GM12801 (cell line): ENCODE results near the gene COL5A3.

Experiments
- CTCF ChIP-seq: IDR thresholded peaks from one replicate; pipeline ENCODE4 v1.5.1; 2011; ENCODE audit warnings: control low read depth; ENCODE audit not compliant: insufficient read length; ENCODE audit errors: extremely low read depth

The COL5A3 gene

GRCh38 chr19:10037367-10037766, 27.1 kb upstream of the COL5A3 start:
- TF ChIP-seq CTCF, result no peak

- no peak for TF ChIP-seq CTCF
Observed at GRCh38 chr19:10036601-10037071, 26.3 kb upstream of the COL5A3 start.

GRCh38 chr19:10033614-10034013, 23.3 kb upstream of the COL5A3 start:
- no peak for TF ChIP-seq CTCF

GRCh38 chr19:10027158-10027997, 17.1 kb upstream of the COL5A3 start:
- peak; percentile 44 for TF ChIP-seq CTCF

- TF ChIP-seq CTCF, result no peak
Observed at GRCh38 chr19:10026744-10027143, 16.4 kb upstream of the COL5A3 start.

GRCh38 chr19:10021863-10022262, 11.6 kb upstream of the COL5A3 start:
- no peak for TF ChIP-seq CTCF

GRCh38 chr19:10021446-10021845, 11.1 kb upstream of the COL5A3 start:
- TF ChIP-seq CTCF, result no peak

- TF ChIP-seq CTCF, result no peak
Observed at GRCh38 chr19:10020851-10021250, 10.5 kb upstream of the COL5A3 start.
